Lower leg skin (tissue), 3 donors: ENCODE data around the gene DUSP10.

Experiments
- CTCF ChIP-seq, 3 donors: fragments of 450-650 bp; IDR thresholded peaks; one replicate each; pipeline ENCODE4 v1.5.1; 2016; ENCODE audit warnings: antibody characterized with exemption in 3 of 3, mild to moderate bottlenecking in 3 of 3, moderate library complexity in 2 of 3
- POLR2A ChIP-seq, 2 donors: fragments of 450-650 bp; IDR thresholded peaks; one replicate each; pipeline ENCODE4 v1.6.1; 2016 to 2017; ENCODE audit warnings: antibody characterized with exemption in 2 of 2, mild to moderate bottlenecking in 1 of 2, moderate library complexity in 1 of 2

GRCh38 chr1:221696718-221697461 is 45.0 kb downstream of the DUSP10 start:
- TF ChIP-seq POLR2A (IDR thresholded peaks at IDR 0.05) (no peak), CTCF (IDR thresholded peaks at IDR 0.05) (no peak)
